ENCODE results near the gene FXYD1.

- TF ChIP-seq EP300 (IDR thresholded peaks at IDR 0.05; ENCODE audit: low read depth) (no peak), CTCF (IDR thresholded peaks at IDR 0.05) (no peak)
Observed at GRCh38 chr19:35122687-35123551, 15.7 kb upstream of the FXYD1 start.

Measured in transverse colon (tissue), 3 donors.